A549 treated with RU486 at 1 μM for 4 hours (cell line): ENCODE data around the gene OR2H2. TPM values are rescaled to one million over a fixed set of nuclear protein-coding genes. Genes with fewer than 3 reads are reported as not detected.

ENCODE experiments used
- total RNA-seq: library from RNA; stranded (reverse); fragments of 200-300 nt; extraction: Qiagen RNA extraction; gene quantifications from 5 replicates; pipeline ENCODE4 v1.2.3, GENCODE V29; 2022; ENCODE audit warnings: low read depth

OR2H2 gene
- total RNA-seq = not detected in 5 replicates

GRCh38 chr6:29584821-29585220, at the start of gene OR2H2:
Gene OR2H2, plus strand, starts transcription at chr6:29585121. Its CDS starts 2,824 bp downstream, at chr6:29587945.

GRCh38 chr6:29559524-29560287, 25.2 kb upstream of the OR2H2 start, which contains the start of gene UBD:
Gene UBD, minus strand, starts transcription at chr6:29559732. Its CDS starts 31 bp downstream, at chr6:29559701.

GRCh38 chr6:29632789-29633533, 48.0 kb downstream of the OR2H2 start, which contains the start of gene GABBR1:
Gene GABBR1, minus strand, starts transcription at chr6:29633183. Its CDS starts 798 bp downstream, at chr6:29632385.

Other genes starting within 250 kb of the OR2H2 start
- gene OR5V1, start 216.3 kb upstream of the OR2H2 start, total RNA-seq = not detected in 5 replicates
- gene OR12D3, start 209.8 kb upstream of the OR2H2 start, total RNA-seq = not detected in 5 replicates
- not detected in 5 replicates for gene OR12D2, start 189.5 kb upstream of the OR2H2 start, total RNA-seq
- not detected in 5 replicates for gene OR12D1, start 170.2 kb upstream of the OR2H2 start, total RNA-seq
- not detected in 5 replicates for gene OR10C1, start 145.8 kb upstream of the OR2H2 start, total RNA-seq
- gene OR11A1, start 128.1 kb upstream of the OR2H2 start, total RNA-seq = not detected in 5 replicates
- not detected in 5 replicates for gene OR2H1, start 128.0 kb upstream of the OR2H2 start, total RNA-seq
- not detected in 5 replicates for gene MAS1L, start 97.2 kb upstream of the OR2H2 start, total RNA-seq
- 0.38 to 0.73 TPM (median 0.47 TPM) in 5 replicates for gene UBD, start 25.4 kb upstream of the OR2H2 start, total RNA-seq
- 2.8 to 6.4 TPM (median 4.7 TPM) in 5 replicates for gene GABBR1, start 48.1 kb downstream of the OR2H2 start, total RNA-seq
- not detected in 5 replicates for gene MOG, start 72.0 kb downstream of the OR2H2 start, total RNA-seq
- gene ZFP57, start 96.0 kb downstream of the OR2H2 start, total RNA-seq = not detected in 5 replicates
- 3.5 to 5.1 TPM (median 4.4 TPM) in 5 replicates for gene HLA-F, start 138.3 kb downstream of the OR2H2 start, total RNA-seq
- 0.13 TPM in 1 of 5 replicates, not detected in the others for gene HLA-G, start 242.7 kb downstream of the OR2H2 start, total RNA-seq